WERI-Rb-1 (cell line): ENCODE data around the gene MYZAP.

Experiments used
- DNase-seq: peaks from one replicate; pipeline ENCODE4 v3.0.0-alpha.2; 2020
- H3K27ac ChIP-seq: fragments of 250-450 bp; sonication (Bioruptor Pico); 2 replicates; pipeline ENCODE4 v1.5.1; 2020; ENCODE audit warnings: mild to moderate bottlenecking, moderate library complexity
- H3K27me3 ChIP-seq: fragments of 250-450 bp; sonication (Bioruptor Pico); 2 replicates; pipeline ENCODE4 v1.5.1; 2021; ENCODE audit warnings: mild to moderate bottlenecking, low read depth, moderate library complexity; ENCODE audit not compliant: insufficient read depth, severe bottlenecking
- H3K36me3 ChIP-seq: fragments of 250-450 bp; sonication (Bioruptor Pico); 2 replicates; pipeline ENCODE4 v1.5.1; 2020; ENCODE audit warnings: mild to moderate bottlenecking, moderate library complexity
- H3K4me3 ChIP-seq: 2 replicates; pipeline ENCODE4 v1.5.1; 2011; ENCODE audit warnings: low read depth, mild to moderate bottlenecking, control low read depth, low read length
- H3K9me3 ChIP-seq: fragments of 250-450 bp; sonication (Bioruptor Pico); 2 replicates; pipeline ENCODE4 v1.5.1; 2021; ENCODE audit warnings: mild to moderate bottlenecking, moderate library complexity; ENCODE audit not compliant: severe bottlenecking
- CTCF ChIP-seq: IDR thresholded peaks from 2 replicates; pipeline ENCODE4 v1.5.1; 2011; ENCODE audit warnings: low read depth, mild to moderate bottlenecking, control low read depth, inconsistent platforms, low read length

MYZAP gene

GRCh38 chr15:57591822-57592367 lies at the start of gene MYZAP:
MYZAP (plus strand) TSS chr15:57591904; CDS start chr15:57592035, 131 bp downstream.
- H3K27ac ChIP-seq, result no peak within 1 kb of the TSS
- H3K9me3 ChIP-seq, result no peaks in the 10 kb centered on the region
- TF ChIP-seq CTCF, result no peak
- no peaks in the 10 kb centered on the region for H3K27me3 ChIP-seq
- DNase-seq, result peak; percentile 65
- H3K4me3 ChIP-seq, result peak within 1 kb of the TSS; percentile 73
- no peaks in the 10 kb centered on the region for H3K36me3 ChIP-seq

DNA sequence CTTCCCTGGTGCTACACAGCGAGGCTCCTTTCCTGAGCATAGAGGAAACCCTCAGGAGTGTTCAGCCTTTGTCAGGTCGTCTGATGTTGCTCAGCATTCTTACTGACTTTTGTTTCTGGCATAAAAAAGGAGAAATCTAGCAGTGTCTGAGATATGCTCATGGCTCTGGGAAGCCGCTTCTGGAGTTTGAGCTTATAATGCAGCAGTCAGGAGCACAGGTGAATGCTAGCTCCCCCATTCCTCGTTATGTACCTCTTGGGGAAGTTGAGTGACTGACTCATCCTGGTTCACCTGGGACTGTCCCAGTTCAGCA lies 49.2 kb upstream of the MYZAP start:
- H3K36me3 ChIP-seq, result peaks cover 8% of the 10 kb centered on the region; the same call in 1 of the 2 replicates
- no peak for TF ChIP-seq CTCF
- H3K27me3 ChIP-seq, result no peaks in the 10 kb centered on the region
- no peaks in the 10 kb centered on the region for H3K9me3 ChIP-seq
- DNase-seq, result no peak
- H3K4me3 ChIP-seq, result no peak overlapping the region
- no peak overlapping the region for H3K27ac ChIP-seq

GRCh38 chr15:57544848-57545480 lies 46.7 kb upstream of the MYZAP start:
- Histone ChIP-seq H3K9me3 (no peaks in the 10 kb centered on the region), H3K36me3 (peaks cover 11% of the 10 kb centered on the region; the same call in 1 of the 2 replicates), H3K27me3 (no peaks in the 10 kb centered on the region), H3K27ac (no peak overlapping the region), H3K4me3 (no peak overlapping the region)
- TF ChIP-seq CTCF, result no peak
- no peak for DNase-seq

- peak; percentile 62 for TF ChIP-seq CTCF
- Histone ChIP-seq H3K4me3 (no peak overlapping the region), H3K9me3 (no peaks in the 10 kb centered on the region), H3K27me3 (no peaks in the 10 kb centered on the region), H3K27ac (peak overlapping the region; percentile 63), H3K36me3 (peaks cover 14% of the 10 kb centered on the region; the same call in 1 of the 2 replicates)
- DNase-seq, result peak; percentile 81
Measured at GRCh38 chr15:57545995-57546394, 45.7 kb upstream of the MYZAP start.

- Histone ChIP-seq H3K36me3 (peaks cover 14% of the 10 kb centered on the region; the same call in 1 of the 2 replicates), H3K27me3 (no peaks in the 10 kb centered on the region), H3K27ac (no peak overlapping the region), H3K9me3 (no peaks in the 10 kb centered on the region), H3K4me3 (no peak overlapping the region)
- TF ChIP-seq CTCF, result no peak
- DNase-seq, result no peak
Measured at GRCh38 chr15:57547243-57547755, 44.4 kb upstream of the MYZAP start.
